ENCODE results near the gene DIP2B.

DNA sequence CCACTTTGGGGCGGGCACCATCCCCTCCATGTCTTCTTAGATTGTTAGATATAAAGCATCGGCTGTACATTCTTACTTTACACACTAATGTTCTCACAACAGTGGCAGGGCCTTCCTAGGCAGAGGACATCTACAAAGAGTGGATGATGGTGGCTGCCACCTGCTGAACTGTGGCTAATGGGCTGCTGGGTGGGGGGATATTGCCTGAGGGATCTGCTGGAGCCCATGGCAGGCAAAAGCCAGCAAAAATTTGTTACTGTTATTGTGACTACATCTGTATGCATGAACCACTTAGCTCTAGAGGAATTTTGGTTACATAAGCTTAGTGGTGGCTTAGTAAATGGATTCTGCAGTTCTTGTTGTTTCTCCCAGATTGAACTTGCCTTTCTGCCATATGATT, 52.6 kb downstream of the DIP2B start:
- no peak for TF ChIP-seq POLR2AphosphoS5 (IDR thresholded peaks at IDR 0.05)
- TF ChIP-seq CTCF (IDR thresholded peaks at IDR 0.05; ENCODE audit: poor library complexity, severe bottlenecking): no peak
- no peak for TF ChIP-seq EZH2 (IDR thresholded peaks at IDR 0.05; ENCODE audit: borderline replicate concordance, insufficient read depth, low read length, poor library complexity, severe bottlenecking)
- TF ChIP-seq, protein P1, sequence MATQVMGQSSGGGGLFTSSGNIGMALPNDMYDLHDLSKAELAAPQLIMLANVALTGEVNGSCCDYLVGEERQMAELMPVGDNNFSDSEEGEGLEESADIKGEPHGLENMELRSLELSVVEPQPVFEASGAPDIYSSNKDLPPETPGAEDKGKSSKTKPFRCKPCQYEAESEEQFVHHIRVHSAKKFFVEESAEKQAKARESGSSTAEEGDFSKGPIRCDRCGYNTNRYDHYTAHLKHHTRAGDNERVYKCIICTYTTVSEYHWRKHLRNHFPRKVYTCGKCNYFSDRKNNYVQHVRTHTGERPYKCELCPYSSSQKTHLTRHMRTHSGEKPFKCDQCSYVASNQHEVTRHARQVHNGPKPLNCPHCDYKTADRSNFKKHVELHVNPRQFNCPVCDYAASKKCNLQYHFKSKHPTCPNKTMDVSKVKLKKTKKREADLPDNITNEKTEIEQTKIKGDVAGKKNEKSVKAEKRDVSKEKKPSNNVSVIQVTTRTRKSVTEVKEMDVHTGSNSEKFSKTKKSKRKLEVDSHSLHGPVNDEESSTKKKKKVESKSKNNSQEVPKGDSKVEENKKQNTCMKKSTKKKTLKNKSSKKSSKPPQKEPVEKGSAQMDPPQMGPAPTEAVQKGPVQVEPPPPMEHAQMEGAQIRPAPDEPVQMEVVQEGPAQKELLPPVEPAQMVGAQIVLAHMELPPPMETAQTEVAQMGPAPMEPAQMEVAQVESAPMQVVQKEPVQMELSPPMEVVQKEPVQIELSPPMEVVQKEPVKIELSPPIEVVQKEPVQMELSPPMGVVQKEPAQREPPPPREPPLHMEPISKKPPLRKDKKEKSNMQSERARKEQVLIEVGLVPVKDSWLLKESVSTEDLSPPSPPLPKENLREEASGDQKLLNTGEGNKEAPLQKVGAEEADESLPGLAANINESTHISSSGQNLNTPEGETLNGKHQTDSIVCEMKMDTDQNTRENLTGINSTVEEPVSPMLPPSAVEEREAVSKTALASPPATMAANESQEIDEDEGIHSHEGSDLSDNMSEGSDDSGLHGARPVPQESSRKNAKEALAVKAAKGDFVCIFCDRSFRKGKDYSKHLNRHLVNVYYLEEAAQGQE (IDR thresholded peaks at IDR 0.05; ENCODE audit: borderline replicate concordance): no peak
- no peak for TF ChIP-seq RAD21 (conservative IDR thresholded peaks at IDR 0.05)
- TF ChIP-seq EP300 (conservative IDR thresholded peaks at IDR 0.05; ENCODE audit: poor library complexity, severe bottlenecking): no peak

All from neural cell (in vitro differentiated cells).